IPS DF 4.7 (cell line): ENCODE results near the gene GJC1.
A peak's percentile ranks its signal among the peaks of the same experiment; 100 is the strongest.
"Not testable (repeated sequence)": the region's sequence is repeated elsewhere in the genome, so short reads cannot be mapped to it uniquely, and the experiment has no call there.

ENCODE experiments used
- DNase-seq: peaks from one replicate; pipeline ENCODE4 v3.0.0-alpha.2; 2013; ENCODE audit warnings: low spot score; ENCODE audit errors: extremely low read depth

The GJC1 gene

GRCh38 chr17:44846206-44846605 lies 16.1 kb upstream of the GJC1 start:
- no peak for DNase-seq

- DNase-seq, result no peak
Observed at GRCh38 chr17:44844390-44844830, 14.3 kb upstream of the GJC1 start.

- no peak for DNase-seq
Observed at GRCh38 chr17:44842748-44843147, 12.7 kb upstream of the GJC1 start.

- no peak for DNase-seq
Observed at GRCh38 chr17:44840936-44841335, 10.8 kb upstream of the GJC1 start.

GRCh38 chr17:44840274-44840673 lies 10.2 kb upstream of the GJC1 start:
- no peak for DNase-seq

GRCh38 chr17:44837196-44837595 lies 7.1 kb upstream of the GJC1 start:
- no peak for DNase-seq

- no peak for DNase-seq
Observed at GRCh38 chr17:44832805-44833204, 2.7 kb upstream of the GJC1 start.

GRCh38 chr17:44831371-44831770 lies 1.3 kb upstream of the GJC1 start:
- DNase-seq, result no peak

- peak; percentile 82 for DNase-seq
Observed at GRCh38 chr17:44830359-44831288, 537 bp upstream of the GJC1 start.

GRCh38 chr17:44828919-44829522 lies 1.1 kb downstream of the GJC1 start:
- DNase-seq, result no peak

GRCh38 chr17:44827863-44828262 lies 2.2 kb downstream of the GJC1 start:
- DNase-seq, result no peak

GRCh38 chr17:44826123-44826790 lies 3.8 kb downstream of the GJC1 start:
- no peak for DNase-seq

GRCh38 chr17:44825236-44825635 lies 4.9 kb downstream of the GJC1 start:
- not testable (repeated sequence) for DNase-seq

GRCh38 chr17:44820631-44821212 lies 9.4 kb downstream of the GJC1 start:
- DNase-seq, result no peak

GRCh38 chr17:44818508-44818907 lies 11.6 kb downstream of the GJC1 start:
- DNase-seq, result not testable (repeated sequence)

- DNase-seq, result no peak
Observed at GRCh38 chr17:44812263-44812662, 17.8 kb downstream of the GJC1 start.

GRCh38 chr17:44808656-44809388 lies 21.3 kb downstream of the GJC1 start:
- not testable (repeated sequence) for DNase-seq

- DNase-seq, result no peak
Observed at GRCh38 chr17:44808156-44808555, 21.9 kb downstream of the GJC1 start.

GRCh38 chr17:44807817-44808155 lies 22.3 kb downstream of the GJC1 start:
- no peak for DNase-seq

- DNase-seq, result no peak
Observed at GRCh38 chr17:44807093-44807816, 22.8 kb downstream of the GJC1 start.
